ENCODE results near the gene ENC1.

- no peak for TF ChIP-seq CTCF (conservative IDR thresholded peaks at IDR 0.05; ENCODE audit: low read depth, low read length)
- no peak for TF ChIP-seq EZH2 (IDR thresholded peaks at IDR 0.05; ENCODE audit: borderline replicate concordance, low read depth, low read length, poor library complexity, severe bottlenecking)
These were observed 19.6 kb upstream of the ENC1 start for GRCh38 chr5:74660140-74660539.
